HG03354 (cell line): Measurements from ENCODE around the gene ZBTB7C.

ENCODE experiments used
- ATAC-seq: cut with Tn5 transposase; IDR thresholded peaks from one replicate; pipeline ENCODE4 v1.9.1; 2021; ENCODE audit warnings: mild to moderate bottlenecking; ENCODE audit not compliant: unreplicated experiment, poor library complexity, severe bottlenecking

ZBTB7C gene

DNA sequence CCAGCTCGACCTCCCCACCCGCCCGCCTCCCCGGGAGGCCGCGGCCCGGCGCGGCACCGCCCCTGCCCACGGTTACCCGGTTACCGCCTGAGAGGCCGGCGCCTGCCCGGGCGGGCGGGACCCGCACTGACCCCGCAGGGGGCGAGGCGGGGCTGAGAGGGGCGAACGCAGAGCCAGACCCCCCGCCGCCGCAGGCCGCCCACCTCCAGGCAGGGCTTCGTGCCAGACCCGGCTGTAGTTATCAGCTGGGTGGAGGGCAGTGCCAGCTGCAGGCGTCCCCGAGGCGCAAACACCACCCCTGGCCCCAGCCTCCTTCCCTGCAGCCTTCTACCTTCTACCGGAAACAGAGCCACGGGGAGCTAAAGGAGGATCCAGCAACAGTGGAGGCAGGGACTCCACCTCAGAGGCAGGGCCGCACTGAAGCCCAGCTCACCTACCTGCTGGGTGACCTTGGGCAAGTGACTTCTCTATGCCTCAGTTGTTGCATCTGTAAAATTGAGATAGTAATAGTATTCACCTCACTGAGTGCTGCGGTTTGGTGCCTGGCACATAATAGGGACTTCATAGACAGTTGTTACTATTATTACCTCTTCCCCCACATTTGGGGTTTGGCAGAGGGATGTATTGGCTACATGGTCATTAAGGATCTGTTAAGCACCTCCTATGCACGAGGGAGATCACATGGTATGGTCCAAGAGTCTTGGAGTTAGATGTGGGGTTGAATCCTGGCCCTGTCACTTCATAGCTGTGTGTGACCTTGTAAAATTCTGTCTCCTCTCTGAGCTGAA lies 247.1 kb downstream of the ZBTB7C start:
- peak; percentile 54 for ATAC-seq

DNA sequence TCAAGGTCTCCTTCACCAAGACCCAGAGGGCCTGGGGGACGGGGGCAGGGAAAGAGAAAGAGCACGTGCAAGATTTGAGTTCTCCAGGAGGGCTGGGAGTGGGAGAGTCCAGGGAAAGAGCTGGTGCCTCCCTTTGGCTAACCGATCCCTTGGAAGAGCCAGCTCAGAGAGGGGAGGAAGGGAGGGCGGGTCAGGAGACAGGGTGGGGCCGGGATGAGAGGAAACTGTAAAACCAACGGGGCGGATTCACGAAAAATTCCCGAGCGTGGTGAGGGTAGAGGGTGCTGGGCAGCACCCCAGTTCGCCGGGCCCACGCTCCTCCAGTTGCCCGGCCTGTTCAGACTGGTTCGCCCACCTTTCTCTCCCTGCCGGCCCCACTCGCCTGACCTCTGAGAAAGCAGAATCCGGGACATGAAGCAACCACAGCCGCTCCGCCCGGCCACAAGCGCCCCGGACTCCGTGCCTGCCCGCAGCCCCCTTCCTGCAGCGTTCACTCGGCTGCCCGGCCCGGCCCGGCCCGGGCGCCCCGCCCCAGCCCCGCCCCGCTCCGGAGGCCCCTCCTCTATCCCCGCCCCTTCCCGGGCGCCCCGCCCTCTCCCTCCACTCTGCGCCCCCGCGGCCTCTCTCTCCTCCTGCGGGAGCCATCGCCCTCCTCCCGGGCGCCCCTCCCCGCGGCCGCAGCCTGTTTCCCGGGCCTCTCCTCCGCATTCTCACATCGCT lies 247.8 kb downstream of the ZBTB7C start:
- ATAC-seq, result peak; percentile 90

GRCh38 chr18:48160622-48161021 lies 248.6 kb downstream of the ZBTB7C start:
- no peak for ATAC-seq

GRCh38 chr18:48159816-48160215 lies 249.4 kb downstream of the ZBTB7C start:
- no peak for ATAC-seq

- no peak for ATAC-seq
Observed at GRCh38 chr18:48158721-48159120, 250.5 kb downstream of the ZBTB7C start.

DNA sequence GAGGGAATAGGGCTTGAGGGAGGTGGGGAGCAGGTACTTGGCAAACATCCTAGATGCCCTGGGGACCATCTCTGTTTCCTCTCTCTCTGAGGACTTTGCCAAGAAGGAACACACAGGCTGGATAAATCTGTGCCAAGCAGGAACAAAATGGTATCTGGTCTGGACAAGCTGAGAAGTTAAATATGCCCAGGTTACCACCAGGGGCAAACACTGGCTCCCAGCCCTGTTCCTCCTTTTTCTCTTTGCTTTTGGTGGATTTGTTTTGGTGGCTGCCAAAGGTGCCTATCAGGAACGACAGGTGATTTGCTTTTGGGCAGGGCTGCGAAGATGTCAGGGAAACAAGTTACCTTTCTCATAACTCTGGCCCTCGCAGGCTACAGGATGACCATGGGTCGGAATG lies 251.2 kb downstream of the ZBTB7C start:
- no peak for ATAC-seq

DNA sequence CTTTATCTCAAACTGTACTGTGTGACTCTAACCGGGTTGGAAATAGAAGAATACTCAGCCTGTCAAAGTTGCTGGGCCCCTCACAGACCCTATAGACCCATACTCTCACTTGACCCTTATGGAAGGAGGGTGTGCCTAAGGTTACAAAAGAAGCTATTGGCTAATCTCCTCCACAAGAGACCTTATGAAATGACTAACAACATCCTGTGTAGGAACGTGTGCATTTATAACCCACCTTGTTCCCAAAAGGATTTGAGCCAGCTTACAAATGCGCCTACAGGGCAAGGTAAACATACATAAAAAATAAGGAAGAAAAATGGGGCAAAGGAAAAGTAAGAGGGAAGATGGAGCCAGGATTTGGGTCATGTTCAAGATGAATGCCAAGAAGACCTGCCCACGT lies 253.3 kb downstream of the ZBTB7C start:
- no peak for ATAC-seq

DNA sequence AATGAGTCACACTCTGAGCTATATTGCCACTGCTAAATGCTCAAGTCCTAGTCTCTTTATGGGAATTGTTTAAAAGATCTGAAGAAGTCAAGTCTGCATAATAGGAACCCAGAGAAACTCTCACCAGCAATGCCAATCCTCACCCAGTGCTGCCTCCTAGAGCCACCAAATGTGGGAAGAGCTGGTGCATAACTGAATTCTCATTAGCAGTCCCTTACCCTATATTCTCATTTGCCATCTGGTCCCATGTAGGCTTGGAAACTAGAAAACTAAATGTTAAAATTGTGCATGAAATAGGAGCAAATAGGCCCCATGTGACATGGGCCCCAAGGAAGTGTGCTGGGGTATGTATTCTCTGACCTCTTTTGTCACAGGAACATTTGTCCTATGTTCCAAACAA lies 254.4 kb downstream of the ZBTB7C start:
- ATAC-seq, result no peak

DNA sequence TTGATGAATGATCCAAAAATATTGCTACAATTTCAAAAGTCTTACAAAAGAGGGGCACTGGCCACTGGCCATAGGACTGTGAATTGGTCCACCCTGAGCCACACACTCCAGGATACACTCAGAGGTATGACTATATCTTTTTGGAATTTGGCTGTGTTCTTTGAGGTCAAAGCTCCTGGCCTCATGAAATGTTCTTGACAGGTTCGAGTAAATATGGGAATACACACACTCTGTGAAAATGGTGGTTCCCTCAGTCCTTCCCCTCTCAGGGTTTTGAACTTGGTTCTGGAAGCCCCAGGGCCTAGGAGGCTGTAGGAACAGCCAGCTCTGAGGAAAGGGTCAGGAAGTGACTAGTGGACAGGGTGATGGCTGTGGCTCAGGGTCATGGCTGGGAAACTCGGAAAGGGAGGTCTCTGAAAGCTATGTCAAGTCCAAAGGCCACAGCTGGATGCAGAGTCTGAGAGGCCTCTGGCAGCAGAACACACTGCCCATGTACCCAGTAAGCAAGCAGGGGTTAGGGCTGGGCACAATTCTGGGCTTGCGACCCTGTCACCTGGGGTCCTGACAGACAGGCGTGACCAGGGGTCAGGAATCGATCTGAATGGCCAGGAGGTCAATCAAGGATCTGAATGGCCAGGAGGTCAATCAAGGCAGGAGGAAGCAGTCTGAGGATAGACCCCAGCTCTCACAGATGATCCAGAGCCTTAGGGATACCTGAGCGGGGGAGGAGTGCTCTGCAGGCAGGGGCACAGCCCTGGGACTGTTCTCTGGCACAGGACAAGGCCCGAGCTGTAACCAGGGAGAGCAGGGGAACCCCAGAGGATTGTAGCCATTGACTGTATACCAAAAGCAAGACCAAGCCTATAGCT lies 255.3 kb downstream of the ZBTB7C start:
- ATAC-seq, result no peak

GRCh38 chr18:48152549-48152948 lies 256.6 kb downstream of the ZBTB7C start:
- ATAC-seq, result no peak

GRCh38 chr18:48151421-48152065 lies 257.6 kb downstream of the ZBTB7C start:
- ATAC-seq, result no peak

DNA sequence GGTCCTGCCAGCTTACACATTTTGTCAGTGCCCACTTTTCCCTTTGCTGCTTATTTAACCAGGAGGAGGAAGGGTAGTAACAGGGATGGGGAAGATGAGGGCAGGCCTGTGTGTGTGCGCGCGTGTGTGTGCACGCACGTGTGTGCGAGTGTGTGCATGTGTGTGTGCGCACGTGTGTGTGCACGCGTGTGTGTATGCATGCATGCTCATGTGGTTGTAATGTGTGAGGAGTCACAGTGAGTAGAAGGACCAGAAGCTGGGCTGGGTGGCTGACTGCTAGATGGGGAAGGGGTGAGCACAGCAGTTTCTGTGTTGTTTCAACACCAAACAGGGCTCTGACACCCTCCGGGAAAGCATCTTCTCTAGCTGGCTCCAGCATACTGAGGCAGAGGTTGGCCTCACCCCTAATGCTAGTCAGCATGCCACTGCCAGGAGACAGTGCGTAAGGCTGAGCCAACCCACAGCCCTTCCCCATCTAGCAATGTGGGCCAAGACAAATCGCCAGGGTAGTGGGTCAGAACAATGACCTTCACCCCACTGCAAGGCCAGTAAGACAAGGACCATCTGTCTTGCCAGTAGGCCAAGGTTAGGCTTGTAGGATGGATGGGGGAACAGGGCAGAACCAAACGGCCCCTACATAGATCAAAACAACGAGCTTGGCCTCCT lies 260.0 kb downstream of the ZBTB7C start:
- no peak for ATAC-seq

- no peak for ATAC-seq
Observed at GRCh38 chr18:48142994-48143393, 266.2 kb downstream of the ZBTB7C start.

- no peak for ATAC-seq
Observed at GRCh38 chr18:48142353-48142752, 266.8 kb downstream of the ZBTB7C start.

- no peak for ATAC-seq
Observed at GRCh38 chr18:48140731-48141130, 268.5 kb downstream of the ZBTB7C start.

DNA sequence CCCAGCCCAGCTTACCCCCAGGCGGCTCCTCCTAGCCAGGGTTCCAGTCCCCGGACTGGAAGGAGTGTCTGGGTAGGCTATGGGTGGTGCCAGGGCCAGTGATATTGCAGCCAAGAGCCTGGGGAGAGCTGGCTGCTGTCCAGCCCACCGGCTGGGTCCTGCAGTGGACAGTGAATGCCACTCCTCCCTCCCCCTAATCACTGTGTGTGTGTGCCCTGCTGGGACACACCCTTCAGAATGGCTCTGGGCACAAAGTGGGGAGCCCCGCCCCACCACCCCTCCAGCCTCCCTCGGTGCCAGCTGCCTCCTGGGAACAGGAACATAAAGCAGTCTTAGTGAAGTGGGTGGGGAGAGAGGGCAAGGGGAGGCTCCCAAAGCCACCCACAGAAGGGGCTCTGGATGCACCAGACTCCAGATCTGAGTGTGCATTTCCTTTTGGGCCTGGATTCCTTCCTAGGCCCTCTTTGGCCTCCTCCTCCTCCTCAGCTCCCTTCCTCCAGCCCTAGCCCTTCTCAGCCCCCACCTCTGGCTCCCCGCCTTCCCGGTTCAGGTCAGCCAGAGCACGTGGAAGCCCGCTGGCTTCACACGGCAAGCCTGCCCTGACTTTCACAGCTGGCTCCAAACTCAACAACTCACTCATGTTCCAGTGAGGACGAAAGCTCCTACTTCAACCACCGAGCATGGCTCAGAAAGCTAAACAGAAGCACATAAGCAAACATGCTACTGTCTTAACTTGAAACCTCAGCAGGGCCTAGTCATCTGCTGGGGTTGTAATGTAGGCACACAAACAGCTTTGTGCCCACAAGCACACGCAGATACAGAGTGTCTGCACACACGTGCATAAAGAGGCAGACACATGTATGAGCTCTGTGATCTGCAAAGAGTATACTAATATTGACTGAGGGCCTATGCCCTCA lies 269.5 kb downstream of the ZBTB7C start:
- ATAC-seq, result no peak

DNA sequence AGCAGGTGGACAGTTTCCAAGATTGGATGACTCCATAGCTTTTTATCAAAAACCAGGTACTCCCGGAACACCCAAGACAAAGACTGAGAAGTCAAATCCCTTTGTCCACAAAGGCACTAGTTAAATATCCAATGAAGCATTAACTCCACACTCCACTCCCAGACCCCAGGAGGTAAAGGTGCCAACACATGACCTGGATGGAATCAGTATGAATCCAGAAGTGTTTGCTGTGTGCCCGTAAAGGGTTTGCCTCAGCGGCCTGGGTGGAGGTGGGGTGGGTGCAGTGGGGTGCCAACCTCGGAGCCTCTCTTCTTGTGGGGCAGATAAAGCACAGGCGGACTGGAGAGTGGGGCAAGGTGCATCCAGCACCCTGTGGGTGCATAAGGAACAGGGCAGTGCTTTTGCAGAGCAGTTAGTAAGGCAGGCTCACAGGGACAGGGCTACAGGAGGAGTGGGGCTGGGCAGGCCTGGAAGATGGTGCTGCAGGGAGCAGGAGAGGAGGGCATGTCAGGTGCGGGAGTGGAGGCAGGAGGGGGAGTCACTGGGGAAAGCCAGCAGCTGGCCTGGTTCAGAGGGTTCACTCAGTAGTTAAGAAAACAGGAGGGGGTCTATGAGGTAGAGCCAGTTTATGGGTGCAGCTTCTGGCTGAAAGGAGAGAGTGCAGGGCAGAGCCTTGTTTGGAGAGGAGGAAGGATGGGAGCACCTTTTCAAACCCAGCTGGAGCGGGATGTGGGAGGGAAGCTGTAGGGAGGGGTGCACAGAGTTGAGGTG lies 270.3 kb downstream of the ZBTB7C start:
- no peak for ATAC-seq

DNA sequence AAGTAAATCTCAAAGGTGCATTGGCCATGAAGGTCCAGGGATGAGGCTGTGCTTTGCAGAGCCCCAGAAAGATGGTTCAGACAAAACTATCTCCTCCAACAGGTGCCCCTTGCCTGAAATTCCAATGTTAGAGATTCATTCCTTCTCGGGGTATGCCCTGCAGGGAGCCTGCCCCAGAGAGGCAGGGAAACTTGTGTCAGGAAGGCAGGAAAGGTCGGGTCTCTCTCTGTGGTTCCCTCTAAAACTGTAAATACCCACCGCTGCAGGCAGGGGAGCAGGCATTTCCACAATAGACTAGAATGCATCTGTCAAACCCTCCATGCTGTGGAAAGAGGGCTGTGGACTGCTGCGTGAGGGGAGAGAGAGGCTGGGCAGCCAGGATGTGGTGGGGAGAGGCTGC lies 271.0 kb downstream of the ZBTB7C start:
- no peak for ATAC-seq
